Measurements from ENCODE around the gene ACADL.
"Not testable (repeated sequence)": the region's sequence is repeated elsewhere in the genome, so short reads cannot be mapped to it uniquely, and the experiment has no call there.

Gene ACADL

GRCh38 chr2:210188190-210188589 is 37.1 kb downstream of the ACADL start:
- no peak for DNase-seq (ENCODE audit: low read depth in 2 of 2)
- TF ChIP-seq, protein P1, sequence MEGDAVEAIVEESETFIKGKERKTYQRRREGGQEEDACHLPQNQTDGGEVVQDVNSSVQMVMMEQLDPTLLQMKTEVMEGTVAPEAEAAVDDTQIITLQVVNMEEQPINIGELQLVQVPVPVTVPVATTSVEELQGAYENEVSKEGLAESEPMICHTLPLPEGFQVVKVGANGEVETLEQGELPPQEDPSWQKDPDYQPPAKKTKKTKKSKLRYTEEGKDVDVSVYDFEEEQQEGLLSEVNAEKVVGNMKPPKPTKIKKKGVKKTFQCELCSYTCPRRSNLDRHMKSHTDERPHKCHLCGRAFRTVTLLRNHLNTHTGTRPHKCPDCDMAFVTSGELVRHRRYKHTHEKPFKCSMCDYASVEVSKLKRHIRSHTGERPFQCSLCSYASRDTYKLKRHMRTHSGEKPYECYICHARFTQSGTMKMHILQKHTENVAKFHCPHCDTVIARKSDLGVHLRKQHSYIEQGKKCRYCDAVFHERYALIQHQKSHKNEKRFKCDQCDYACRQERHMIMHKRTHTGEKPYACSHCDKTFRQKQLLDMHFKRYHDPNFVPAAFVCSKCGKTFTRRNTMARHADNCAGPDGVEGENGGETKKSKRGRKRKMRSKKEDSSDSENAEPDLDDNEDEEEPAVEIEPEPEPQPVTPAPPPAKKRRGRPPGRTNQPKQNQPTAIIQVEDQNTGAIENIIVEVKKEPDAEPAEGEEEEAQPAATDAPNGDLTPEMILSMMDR (IDR thresholded peaks at IDR 0.05; ENCODE audit: low read depth, low read length): no peak
- no peak overlapping the region for H3K4me3 ChIP-seq (replicated peaks in 1 of 2; ENCODE audit: low read depth in 2 of 2, low read length in 2 of 2)

GRCh38 chr2:210183936-210184335 is 41.3 kb downstream of the ACADL start:
- not testable (repeated sequence) for H3K4me3 ChIP-seq (replicated peaks in 1 of 2; ENCODE audit: low read depth in 2 of 2, low read length in 2 of 2); DNase-seq (ENCODE audit: low read depth in 2 of 2)

GRCh38 chr2:210181606-210182088 is 43.6 kb downstream of the ACADL start:
- H3K4me3 ChIP-seq (replicated peaks in 1 of 2; ENCODE audit: low read depth in 2 of 2, low read length in 2 of 2); DNase-seq (ENCODE audit: low read depth in 2 of 2): not testable (repeated sequence)

DNA sequence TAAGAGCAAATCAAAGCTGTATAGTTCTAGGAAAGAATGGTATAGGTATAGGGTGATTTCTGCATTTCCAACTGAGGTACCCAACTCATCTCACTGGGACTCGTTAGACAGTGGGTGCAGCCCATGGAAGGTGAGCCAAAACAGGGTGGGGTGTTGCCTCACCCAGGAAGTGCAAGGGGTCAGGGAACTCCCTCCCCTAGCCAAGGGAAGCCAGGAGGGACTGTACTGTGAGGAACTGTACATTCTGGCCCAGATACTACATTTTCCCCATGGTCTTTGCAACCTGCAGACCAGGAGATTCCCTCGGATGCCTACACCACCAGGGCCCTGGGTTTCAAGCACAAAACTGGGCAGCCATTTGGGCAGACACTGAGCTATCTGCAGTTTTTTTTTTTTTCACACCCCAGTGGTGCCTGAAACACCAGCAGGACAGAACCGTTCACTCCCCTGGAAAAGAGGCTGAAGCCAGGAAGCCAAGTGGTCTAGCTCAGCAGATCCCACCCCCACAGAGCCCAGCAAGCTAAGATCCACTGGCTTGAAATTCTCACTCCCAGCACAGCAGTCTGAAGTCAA is 44.1 kb downstream of the ACADL start:
- H3K4me3 ChIP-seq (replicated peaks in 1 of 2; ENCODE audit: low read depth in 2 of 2, low read length in 2 of 2); DNase-seq (ENCODE audit: low read depth in 2 of 2): not testable (repeated sequence)

GRCh38 chr2:210180477-210180876 is 44.8 kb downstream of the ACADL start:
- no peak overlapping the region for H3K4me3 ChIP-seq (replicated peaks in 1 of 2; ENCODE audit: low read depth in 2 of 2, low read length in 2 of 2)
- TF ChIP-seq, protein P1 (IDR thresholded peaks at IDR 0.05; ENCODE audit: low read depth, low read length): no peak

GRCh38 chr2:210179351-210179990 is 45.8 kb downstream of the ACADL start:
- TF ChIP-seq, protein P1 (IDR thresholded peaks at IDR 0.05; ENCODE audit: low read depth, low read length): no peak
- H3K4me3 ChIP-seq (replicated peaks in 1 of 2; ENCODE audit: low read depth in 2 of 2, low read length in 2 of 2): no peak overlapping the region

More at GRCh38 chr2:210180477-210180876, 44.8 kb downstream of the ACADL start:
- DNase-seq (ENCODE audit: low read depth in 2 of 2): no peak

DNA sequence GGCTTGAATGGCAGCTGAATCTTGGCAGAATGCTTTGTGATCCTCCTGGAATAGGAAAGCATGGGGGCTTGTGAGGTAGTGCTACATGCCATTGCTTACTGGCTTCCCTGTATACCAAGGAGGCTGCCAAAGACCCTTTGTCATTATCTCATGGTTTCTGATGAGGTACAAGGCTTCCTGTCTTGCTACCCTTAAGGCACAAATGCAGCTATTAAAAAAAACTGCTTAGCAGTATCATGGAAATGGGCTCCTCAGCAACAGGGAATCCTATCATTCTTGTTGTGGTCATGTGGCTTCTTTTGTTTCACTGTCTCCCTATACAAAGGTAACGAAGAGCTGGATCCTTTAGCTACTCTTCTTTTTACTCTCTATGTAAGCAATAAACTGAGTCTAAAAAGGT is 47.5 kb downstream of the ACADL start:
- DNase-seq (ENCODE audit: low read depth in 2 of 2): no peak
- TF ChIP-seq, protein P1 (IDR thresholded peaks at IDR 0.05; ENCODE audit: low read depth, low read length): no peak
- no peak overlapping the region for H3K4me3 ChIP-seq (replicated peaks in 1 of 2; ENCODE audit: low read depth in 2 of 2, low read length in 2 of 2)

More at GRCh38 chr2:210179351-210179990, 45.8 kb downstream of the ACADL start:
- no peak for DNase-seq (ENCODE audit: low read depth in 2 of 2)

DNA sequence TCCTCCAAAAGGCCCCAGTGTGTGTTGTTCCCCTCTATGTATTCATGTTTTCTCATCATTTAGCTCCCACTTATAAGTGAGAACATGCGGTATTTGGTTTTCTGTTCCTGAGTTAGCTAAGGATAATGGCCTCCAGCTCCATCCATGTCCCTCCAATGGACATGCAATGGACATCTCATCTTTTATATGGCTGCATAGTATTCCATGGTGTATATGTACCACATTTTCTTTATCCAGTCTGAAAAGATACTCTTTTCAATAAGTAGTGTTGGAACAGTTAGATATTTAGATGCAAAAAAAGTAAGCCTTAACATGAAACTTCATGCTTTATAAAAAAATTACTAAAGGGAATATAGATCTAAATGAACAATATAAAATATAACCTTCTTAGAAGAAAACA is 48.1 kb downstream of the ACADL start:
- DNase-seq (ENCODE audit: low read depth in 2 of 2); H3K4me3 ChIP-seq (replicated peaks in 1 of 2; ENCODE audit: low read depth in 2 of 2, low read length in 2 of 2): not testable (repeated sequence)

- H3K4me3 ChIP-seq (replicated peaks in 1 of 2; ENCODE audit: low read depth in 2 of 2, low read length in 2 of 2): no peak overlapping the region
- TF ChIP-seq, protein P1 (IDR thresholded peaks at IDR 0.05; ENCODE audit: low read depth, low read length): no peak
- no peak for DNase-seq (ENCODE audit: low read depth in 2 of 2)
Measured at GRCh38 chr2:210174086-210174485, 51.2 kb downstream of the ACADL start.

All from cardiac fibroblast (primary cell).